ENCODE measurements around the gene PYGM.

The PYGM gene

DNA sequence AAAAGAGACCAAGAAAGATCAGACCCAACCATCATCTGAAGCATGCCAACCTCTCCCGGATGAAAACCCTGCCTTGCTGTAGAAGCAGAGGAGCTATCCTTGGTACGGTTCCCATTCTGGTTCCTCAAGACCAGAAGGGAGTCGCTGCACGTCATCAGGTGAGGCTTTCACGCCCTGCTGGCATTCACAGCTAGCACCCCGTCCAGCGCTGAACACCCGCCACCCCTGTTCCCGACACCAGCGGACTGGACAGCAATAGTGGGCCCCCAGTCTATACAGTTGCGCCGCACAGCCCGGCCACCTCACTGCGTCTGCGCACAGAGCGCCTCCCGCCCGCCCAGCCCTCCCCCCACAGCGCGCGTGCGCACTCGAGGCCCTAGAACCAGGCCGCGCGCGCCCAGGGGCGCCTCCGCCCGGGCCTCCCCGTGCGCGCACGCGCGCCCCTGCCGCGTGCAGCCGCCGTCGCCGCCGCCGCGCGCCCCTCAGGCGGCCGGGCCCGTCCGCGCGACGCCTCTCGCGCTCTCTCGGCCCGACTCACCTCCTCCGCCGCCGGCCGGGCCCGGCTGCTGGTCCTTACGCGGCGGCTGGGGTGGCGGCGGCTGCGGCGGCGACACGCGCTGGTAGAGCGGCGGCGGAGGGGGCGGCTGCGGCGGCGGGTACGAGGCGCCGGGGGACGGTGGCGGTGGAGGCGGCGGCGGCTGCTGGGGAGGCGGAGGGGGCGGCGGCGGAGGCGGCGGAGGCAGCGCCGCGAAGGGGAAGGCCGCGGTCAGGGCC, 17.9 kb upstream of the PYGM start:
- TF ChIP-seq CTCF (conservative IDR thresholded peaks at IDR 0.05; ENCODE audit: low read depth): no peak
- POLR2A ChIA-PET (ENCODE audit: low non-redundant PET): interaction anchor here (0.6 kb wide), 1 partner anchor 25 kb away, joined by 3 read pairs; no protein-coding TSS in a partner anchor
- H3K27ac ChIP-seq: peak overlapping the region; percentile 98
- peak; percentile 93 for DNase-seq (ENCODE audit: low spot score)
- CTCF ChIA-PET: no interaction called here

DNA sequence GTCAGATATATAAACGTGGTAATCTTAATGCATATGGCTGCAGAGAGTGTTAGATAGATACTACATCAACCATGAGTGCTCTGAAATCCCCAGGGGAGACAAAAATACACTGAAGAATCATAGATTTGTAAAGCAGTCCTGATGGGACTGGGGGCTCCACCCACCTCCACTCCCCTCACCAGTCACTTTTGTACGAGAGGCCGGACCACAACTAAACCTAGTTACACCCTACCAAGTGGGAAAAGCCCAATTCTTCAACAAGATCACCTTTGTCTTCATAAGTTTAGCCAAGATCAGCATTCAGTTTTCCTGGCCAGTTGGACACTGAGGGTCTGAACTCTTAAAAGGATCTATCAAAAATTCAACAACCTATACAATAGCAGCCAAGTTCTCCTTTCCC, 17.1 kb upstream of the PYGM start:
- no peak overlapping the region for H3K27ac ChIP-seq
- TF ChIP-seq CTCF (conservative IDR thresholded peaks at IDR 0.05; ENCODE audit: low read depth): no peak
- CTCF ChIA-PET: no interaction called here
- POLR2A ChIA-PET (ENCODE audit: low non-redundant PET): interaction anchor here (0.6 kb wide), 1 partner anchor 26 kb away, joined by 3 read pairs; no protein-coding TSS in a partner anchor
- DNase-seq (ENCODE audit: low spot score): no peak

- ChIA-PET POLR2A (ENCODE audit: low non-redundant PET) (no interaction called here), CTCF (no interaction called here)
- no peak for DNase-seq (ENCODE audit: low spot score)
- TF ChIP-seq CTCF (conservative IDR thresholded peaks at IDR 0.05; ENCODE audit: low read depth): no peak
- H3K27ac ChIP-seq: no peak overlapping the region
Measured at GRCh38 chr11:64776425-64776824, 16.7 kb upstream of the PYGM start.

DNA sequence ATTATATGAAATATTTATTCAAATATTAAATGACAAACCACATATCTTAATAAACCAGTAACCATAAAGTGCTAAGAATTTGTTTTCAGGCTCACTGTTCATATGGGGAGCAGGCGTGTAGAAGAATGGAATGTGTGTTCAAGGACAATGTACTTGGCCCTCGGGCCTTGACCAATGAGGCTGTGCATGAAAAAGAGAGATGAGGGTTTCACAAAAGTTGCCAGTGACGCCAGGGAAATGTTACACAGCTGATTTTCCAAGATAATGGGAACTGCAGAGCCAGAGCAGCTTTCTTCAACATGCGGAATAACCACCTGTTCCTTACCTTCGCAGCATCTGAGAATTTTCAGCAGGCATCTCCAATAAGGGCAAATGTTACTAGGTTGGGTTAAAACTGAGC, 14.4 kb upstream of the PYGM start:
- no peak for DNase-seq (ENCODE audit: low spot score)
- H3K27ac ChIP-seq: no peak overlapping the region
- CTCF ChIA-PET: interaction anchor here (0.6 kb wide), 1 partner anchor 339 kb away, joined by 4 read pairs; no protein-coding TSS in a partner anchor
- POLR2A ChIA-PET (ENCODE audit: low non-redundant PET): no interaction called here
- TF ChIP-seq CTCF (conservative IDR thresholded peaks at IDR 0.05; ENCODE audit: low read depth): no peak

GRCh38 chr11:64772303-64773018, 12.7 kb upstream of the PYGM start:
- DNase-seq (ENCODE audit: low spot score): no peak
- POLR2A ChIA-PET (ENCODE audit: low non-redundant PET): no interaction called here
- no peak overlapping the region for H3K27ac ChIP-seq
- CTCF ChIA-PET: interaction anchor here (0.6 kb wide), 1 partner anchor 47 kb away, joined by 8 read pairs; no protein-coding TSS in a partner anchor
- no peak for TF ChIP-seq CTCF (conservative IDR thresholded peaks at IDR 0.05; ENCODE audit: low read depth)

DNA sequence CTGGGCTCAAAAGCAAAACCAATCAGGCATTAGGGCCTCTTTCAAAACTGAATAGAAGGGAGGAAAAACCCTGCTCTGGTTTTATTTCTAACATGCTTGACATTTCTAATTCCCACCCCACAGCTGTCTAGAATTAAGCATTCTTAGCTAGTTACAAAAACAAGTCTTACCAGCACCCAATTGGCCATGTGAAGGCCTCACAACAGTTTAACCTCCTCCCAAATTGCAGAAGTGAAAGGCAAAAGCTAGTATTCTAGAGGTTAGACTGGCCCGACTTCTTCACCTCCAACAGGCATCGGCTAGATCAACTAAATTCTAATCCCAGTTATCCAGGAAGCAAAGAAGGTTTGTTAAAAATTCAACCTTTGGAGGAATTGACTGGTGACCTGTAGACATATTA, 12.1 kb upstream of the PYGM start:
- POLR2A ChIA-PET (ENCODE audit: low non-redundant PET): no interaction called here
- CTCF ChIA-PET: no interaction called here
- no peak for TF ChIP-seq CTCF (conservative IDR thresholded peaks at IDR 0.05; ENCODE audit: low read depth)
- no peak for DNase-seq (ENCODE audit: low spot score)
- no peak overlapping the region for H3K27ac ChIP-seq
